ENCODE results near the gene PLEKHH2.

DNA sequence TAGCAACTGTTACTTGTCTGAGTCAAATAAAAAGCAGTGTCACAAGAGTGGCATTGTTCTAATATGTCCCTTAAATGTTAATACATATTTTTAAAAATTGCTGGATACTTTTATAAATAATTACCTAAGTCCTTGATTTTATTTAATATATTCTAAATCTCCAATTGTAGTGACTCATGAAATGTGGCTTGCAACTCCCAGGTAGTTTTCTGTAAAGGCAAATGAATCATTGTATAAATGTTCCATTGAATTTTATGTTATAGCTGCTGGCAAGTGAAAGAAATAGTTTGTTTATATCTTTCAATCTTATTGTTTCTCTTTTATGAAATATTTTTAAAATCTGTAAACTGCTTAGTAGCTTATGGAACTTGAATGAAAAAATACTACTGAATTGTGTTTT, 71.8 kb downstream of the PLEKHH2 start:
- TF ChIP-seq CTCF (IDR thresholded peaks at IDR 0.05) = no peak
- no peak for TF ChIP-seq POLR2A (IDR thresholded peaks at IDR 0.05)

Measured in right lobe of liver (tissue), 4 donors.